ENCODE data around the gene ZGRF1.
"Not testable (repeated sequence)": the region's sequence is repeated elsewhere in the genome, so short reads cannot be mapped to it uniquely, and the experiment has no call there.

GRCh38 chr4:112644595-112645535 is 8.2 kb upstream of the ZGRF1 start:
- not testable (repeated sequence) for TF ChIP-seq CTCF, EP300 (IDR thresholded peaks at IDR 0.05)
